Activated CD4-positive, CD25-positive, alpha-beta regulatory T cell treated with anti-CD3 and anti-CD28 coated beads, Interleukin-2, amount 50 U/mL, for 72 hours (primary cell): ENCODE results near the gene STAG2.
A peak's percentile ranks its signal among the peaks of the same experiment; 100 is the strongest.
"Not testable (repeated sequence)": the region's sequence is repeated elsewhere in the genome, so short reads cannot be mapped to it uniquely, and the experiment has no call there.

Source experiments
- DNase-seq: peaks from one replicate; pipeline ENCODE4 v3.0.0; 2021

STAG2 gene

GRCh38 chrX:123961268-123962005 is at the start of gene STAG2:
Gene STAG2 (plus strand): TSS chrX:123961706. CDS start chrX:124022628, 60,922 bp downstream.
- DNase-seq: peak; percentile 49

DNA sequence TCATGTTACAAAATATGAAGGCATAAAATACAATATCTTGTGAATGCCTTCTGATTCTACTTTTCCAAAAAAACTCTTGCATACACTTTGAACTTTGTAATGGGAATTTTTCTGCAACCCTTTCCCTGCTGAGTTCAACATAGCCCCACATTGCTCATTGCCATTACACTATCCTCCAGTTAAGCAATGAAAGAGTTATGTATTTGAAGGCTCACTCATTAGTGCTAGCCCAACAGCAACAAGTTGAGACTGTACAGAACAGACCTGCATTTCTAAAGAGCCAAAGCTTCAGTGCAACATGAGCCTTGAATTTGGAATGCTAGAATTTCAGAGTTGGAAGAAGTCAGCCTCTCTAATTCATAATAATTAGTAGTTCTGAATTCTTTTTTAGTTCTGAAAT is 44.4 kb upstream of the STAG2 start:
- no peak for DNase-seq

GRCh38 chrX:123918106-123918721 is 43.3 kb upstream of the STAG2 start:
- no peak for DNase-seq

DNA sequence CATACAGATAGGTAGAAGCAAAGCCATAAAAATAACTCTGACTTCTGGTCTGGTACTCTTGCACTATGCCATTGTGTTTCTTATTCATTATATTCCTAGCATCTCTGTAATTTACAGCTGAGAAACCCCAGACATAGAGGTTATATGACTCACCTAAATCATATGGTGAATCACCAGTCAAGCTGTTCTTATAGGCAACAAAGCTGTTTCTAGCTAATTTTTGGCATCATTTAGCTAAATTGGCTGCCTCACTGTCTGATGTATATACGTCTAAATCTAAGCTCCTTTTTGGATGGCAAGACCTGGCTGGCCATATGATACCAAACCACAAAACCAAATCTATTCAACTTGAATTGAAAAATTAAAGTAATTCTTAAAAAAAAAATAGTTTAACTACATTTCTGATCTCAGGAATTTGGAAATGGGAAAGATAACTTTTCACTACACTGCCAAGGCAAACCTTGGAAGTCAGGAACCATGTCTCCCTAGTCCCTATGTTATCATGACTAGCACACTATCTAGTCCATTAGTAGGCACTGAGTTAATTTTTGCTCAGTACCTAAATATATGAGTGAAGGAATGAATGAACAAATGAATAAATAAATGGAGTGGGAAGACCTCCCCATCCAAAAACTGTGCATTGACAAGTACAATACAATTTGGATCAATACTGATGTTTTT is 41.3 kb upstream of the STAG2 start:
- no peak for DNase-seq

DNA sequence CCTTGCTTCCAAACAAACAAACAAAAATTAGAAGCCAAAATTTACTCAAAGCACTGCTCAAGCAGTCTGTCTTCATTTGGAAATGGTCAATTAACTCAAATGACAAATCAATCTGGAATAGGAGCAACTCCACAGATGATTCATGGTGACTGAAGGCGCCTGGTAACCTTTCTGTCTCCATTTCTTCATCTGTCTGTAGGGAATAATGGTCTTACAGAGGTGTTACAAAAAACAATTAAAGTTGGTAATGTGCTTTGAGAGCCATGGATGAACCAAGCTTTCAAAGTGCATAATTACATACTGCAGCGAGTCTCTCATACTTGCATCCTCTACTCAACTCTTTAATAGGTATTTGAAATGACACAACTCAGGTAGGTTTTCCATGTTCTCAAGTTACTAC is 38.3 kb upstream of the STAG2 start:
- no peak for DNase-seq

GRCh38 chrX:123924186-123924585 is 37.3 kb upstream of the STAG2 start:
- DNase-seq: no peak

- no peak for DNase-seq
These were observed 33.7 kb upstream of the STAG2 start for GRCh38 chrX:123927845-123928244.

- not testable (repeated sequence) for DNase-seq
These were observed 29.5 kb upstream of the STAG2 start for GRCh38 chrX:123932055-123932454.

DNA sequence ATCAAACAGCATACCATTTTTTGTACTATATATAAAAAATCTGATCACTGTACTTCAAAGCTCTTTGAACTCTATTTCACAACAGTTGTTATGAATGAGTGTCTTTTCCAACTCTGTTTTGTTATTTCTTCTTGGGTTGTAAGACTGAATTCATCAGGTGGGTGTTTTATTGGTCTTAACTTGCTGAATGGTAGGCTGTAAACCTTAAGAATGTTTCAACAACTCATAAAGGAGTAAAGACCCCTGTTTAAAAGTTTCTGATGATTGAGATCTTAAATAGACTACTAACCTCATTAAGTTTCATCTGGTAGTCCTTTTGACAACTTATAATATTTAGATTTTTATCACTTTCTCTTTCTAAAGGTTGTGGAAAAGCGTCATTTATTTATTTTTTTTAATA is 18.4 kb upstream of the STAG2 start:
- DNase-seq: no peak

DNA sequence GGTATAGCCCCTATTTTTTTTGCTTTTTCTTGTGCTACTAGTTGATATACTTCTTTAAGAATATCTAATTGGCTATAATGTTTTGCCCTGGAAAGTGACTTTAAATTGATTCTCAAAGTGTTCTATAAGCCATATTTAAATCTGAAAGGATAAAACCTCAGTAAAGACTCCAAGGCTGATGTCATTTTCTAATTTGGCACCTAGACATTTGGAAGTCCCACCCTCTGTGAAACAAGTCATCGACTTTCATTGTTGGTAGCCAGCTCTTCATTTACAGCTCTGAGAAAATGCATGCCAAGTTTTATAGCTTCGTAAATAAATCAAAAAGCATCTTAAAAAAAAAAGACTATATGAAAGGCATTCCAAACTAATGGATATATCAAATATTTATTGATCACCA is 18.0 kb upstream of the STAG2 start:
- DNase-seq: no peak

DNA sequence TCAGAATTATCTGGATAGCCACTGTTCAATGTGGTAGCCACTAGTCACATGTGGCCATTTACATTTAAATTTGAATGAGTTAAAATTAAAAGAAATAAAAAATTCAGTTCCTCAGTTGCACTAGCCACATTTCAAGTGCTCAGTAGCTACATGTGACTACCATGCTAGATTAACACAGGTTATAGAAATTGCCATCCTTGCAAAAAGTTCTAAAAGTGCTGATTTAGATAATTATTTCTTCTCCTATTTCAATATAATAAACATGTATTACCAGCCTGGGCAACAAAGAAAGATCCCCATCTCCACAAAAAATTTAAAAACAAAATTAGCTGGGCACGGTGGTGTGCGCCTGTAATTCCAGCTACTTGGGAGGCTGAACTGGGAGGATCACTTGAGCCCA is 11.7 kb upstream of the STAG2 start:
- DNase-seq: no peak

GRCh38 chrX:123959281-123960063 is 2.0 kb upstream of the STAG2 start:
- DNase-seq: peak; percentile 33

GRCh38 chrX:123960956-123961267 is 594 bp upstream of the STAG2 start:
- no peak for DNase-seq

- no peak for DNase-seq
These were observed 531 bp downstream of the STAG2 start for GRCh38 chrX:123962006-123962467.

DNA sequence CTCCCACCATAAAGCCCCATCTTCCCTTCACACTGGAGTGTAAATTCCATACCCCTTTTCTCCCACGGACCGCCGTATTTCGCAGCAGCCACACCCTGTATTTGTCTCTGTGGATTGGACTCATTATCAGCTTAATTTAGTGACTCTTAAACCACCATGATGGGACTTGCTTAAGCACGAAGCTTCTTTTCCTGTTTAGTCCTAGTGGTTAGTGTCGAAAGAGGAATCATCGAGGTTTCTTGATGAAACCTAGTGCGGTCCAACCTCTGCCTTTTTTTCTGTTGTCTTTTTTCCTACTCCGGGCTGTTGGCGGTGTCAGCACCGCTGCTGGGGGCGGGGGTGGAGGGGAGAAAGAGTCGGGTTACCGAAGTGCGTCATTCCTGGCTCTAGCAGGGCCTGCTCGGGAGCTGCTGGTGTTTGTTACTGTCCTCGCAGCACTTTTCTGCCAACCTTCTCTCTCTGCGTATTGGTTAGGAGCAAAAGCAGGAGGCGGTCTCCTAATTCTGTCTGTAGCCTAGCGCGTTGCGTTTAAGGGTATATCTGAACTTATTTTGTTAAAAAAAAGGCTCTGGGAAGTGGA is 1.4 kb downstream of the STAG2 start:
- DNase-seq: peak; percentile 67

- no peak for DNase-seq
These were observed 2.8 kb downstream of the STAG2 start for GRCh38 chrX:123964156-123964834.

- DNase-seq: no peak
These were observed 4.2 kb downstream of the STAG2 start for GRCh38 chrX:123965712-123966111.

GRCh38 chrX:123967497-123967896 is 6.0 kb downstream of the STAG2 start:
- no peak for DNase-seq

- no peak for DNase-seq
These were observed 7.0 kb downstream of the STAG2 start for GRCh38 chrX:123968383-123969050.

DNA sequence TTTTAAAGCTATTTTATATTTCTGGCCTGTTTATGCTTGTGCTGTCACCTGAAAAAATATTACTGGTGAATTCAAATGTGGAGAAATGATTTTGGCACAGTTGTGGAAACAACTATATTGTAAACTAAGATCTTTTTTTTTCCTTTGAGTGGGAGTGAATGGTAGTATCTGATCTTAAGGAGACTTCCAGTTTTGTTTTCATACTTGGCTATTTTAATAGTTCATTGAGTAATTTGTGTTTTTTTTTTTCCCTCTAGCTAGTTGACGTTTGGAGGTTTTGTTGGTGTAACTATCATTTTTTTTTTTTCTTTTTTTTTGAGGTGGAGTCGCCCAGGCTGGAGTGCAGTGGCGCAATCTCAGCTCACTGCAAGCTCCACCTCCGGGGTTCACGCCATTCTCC is 10.5 kb downstream of the STAG2 start:
- DNase-seq: no peak

DNA sequence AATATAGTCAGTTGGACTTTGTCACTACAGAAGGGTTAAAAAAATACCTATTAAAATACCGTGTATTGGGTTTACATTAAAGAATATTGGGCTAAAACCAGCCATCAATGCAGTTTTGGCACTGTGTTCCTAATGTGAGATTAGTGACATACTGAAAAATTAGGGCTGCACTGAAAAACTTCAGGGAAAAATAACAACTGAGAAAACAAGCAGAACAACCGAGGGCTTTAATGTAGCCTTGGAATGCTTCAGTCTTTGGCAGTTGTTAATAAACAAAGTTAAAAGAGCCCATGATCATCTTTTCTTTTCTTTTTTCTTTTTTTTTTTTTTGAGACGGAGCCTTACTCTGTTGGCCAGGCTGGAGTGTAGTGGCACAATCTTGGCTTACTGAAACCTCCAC is 12.4 kb downstream of the STAG2 start:
- no peak for DNase-seq

- DNase-seq: no peak
These were observed 13.7 kb downstream of the STAG2 start for GRCh38 chrX:123975180-123975579.
